Measurements from ENCODE around the gene UBR3.
"Not testable (repeated sequence)": the region's sequence is repeated elsewhere in the genome, so short reads cannot be mapped to it uniquely, and the experiment has no call there.

The UBR3 gene

DNA sequence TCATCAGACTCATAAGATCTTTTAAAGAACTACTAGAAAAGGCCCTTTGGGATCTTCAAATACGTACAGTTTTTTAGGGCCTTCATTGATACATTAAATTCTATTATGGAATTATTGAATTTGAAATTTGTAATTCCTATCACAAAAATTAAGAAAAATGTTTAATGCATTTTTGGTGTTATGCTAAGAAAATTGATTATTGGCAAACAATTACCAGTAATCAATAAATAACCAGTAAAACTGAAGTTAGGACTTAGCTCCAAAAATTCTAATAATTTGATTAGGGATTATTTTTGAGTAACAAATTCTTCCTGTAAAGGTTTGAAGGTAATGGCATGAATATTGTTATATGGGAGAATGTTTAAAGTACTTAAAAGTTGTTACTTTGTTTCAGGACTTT, 119.3 kb downstream of the UBR3 start:
- DNase-seq: no peak

DNA sequence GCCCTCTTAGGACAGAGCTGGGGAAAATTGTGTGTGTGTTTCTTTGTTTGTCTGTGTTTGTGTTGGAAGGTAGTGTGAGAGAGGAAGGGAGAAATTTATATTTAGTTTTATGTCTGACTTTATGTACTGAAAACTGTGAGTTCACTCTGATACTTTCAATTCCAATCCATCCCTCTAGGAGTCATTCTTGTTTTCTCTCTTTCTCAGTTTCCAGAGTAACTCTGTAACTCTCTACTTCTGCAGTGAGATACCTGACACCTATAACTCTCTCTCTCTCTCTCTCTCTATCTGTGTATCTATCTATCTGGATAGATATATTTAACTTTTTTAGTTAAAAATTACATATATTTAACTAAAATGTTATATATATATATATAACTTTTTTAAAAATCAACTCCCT, 128.7 kb downstream of the UBR3 start:
- no peak for DNase-seq

DNA sequence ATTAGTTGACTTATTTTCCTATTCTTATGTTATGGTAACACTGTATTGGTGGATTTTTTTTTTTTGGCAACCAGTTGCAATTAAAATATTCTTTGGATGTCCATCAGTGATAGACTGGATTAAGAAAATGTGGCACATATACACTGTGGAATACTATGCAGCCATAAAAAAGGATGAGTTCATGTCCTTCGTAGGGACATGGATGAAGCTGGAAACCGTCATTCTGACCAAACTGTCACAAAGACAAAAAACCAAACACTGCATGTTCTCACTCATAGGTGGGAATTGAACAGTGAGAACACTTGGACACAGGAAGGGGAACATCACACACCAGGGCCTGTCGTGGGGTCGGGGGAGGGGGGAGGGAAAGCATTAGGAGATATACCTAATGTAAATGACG, 130.0 kb downstream of the UBR3 start:
- DNase-seq: not testable (repeated sequence)

DNA sequence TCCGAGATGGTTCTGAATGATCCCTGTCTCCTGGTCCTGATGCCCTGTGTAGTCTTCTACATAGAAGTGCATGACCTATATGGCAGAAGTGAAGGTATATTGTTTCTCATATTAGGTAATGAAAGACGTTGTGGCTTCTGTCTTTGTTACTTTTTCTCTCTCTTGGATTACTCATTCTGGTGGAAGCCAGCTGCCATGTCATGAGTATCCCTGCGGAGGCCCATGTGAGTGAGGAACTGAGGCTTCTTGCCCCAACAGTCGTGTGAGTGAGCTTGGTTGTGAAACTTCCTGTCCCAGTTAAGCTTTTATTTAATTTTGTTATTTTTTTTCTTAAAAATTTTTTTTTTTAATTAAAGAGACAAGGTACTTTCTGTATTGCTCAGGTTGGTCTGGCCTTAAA, 134.7 kb downstream of the UBR3 start:
- no peak for DNase-seq

DNA sequence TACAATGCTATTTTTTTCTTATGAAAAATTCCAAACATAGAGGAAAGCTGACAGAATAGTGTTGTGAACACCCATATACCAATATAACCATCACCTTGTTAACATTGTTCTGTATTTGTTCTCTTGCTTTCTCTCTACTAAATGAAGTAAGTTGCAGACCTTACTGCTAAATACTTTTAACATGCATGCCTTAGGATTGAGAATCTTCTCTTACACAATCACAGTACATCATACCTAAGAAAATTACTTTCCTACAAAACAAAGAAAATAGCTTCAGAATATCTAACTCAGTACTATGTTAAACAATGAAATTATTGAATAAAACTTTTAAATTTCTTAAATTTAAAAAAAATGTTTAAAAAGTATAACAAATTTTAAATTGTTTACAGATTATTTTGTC, 136.5 kb downstream of the UBR3 start:
- no peak for DNase-seq

DNA sequence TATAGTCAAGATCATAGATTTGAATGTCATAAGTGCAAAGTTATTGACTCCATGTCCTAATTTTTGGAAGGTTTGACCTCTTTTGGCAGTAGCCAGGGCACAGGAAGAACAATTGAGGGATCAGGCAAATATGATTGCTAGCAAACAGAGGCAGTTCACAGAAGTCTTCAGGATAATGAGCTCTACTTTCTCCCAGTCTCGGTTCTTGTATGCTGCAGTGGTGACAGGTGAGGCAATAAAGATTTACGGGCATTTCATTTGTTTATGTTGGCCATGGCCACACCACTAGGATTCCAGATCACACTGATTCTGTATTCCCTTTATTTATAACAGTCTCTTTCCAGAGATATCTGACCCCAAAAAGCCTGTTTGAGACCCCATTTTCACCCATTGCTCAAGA, 137.5 kb downstream of the UBR3 start:
- DNase-seq: no peak

DNA sequence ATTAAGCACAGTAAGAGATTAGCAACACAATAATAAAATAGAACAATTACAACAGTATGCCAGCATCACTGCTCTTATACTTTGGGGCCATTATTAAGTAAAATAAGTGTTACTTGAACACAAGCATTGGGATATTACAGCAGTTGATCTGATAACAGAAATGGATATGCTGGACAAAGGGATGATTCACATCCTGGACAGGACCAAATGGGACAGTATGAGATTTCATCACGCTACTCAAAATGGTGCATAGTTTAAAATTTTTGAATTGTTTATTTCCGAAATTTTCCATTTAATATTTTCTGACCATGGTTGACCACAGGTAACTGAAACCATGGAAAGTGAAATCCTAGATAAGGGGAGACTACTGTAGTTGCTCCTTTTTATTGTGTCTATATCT, 138.2 kb downstream of the UBR3 start:
- DNase-seq: no peak

DNA sequence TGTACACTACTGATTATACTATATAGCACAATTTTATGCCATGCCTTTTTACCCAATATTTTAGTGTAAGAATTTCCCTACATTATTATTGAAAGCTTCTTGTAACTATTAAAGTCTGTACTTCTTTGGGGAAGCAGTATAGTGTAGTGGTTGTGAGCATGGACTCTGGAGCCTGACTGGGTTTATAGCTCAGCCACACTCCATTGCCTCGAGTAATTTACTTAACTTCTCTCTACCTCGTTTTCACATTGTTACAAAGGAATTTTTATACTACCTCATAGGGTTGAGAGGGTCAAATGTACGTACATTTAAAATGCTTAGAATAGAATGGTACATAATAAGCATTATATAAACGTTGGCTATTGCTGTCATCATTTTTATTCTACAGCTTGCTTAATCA, 139.2 kb downstream of the UBR3 start:
- no peak for DNase-seq

DNA sequence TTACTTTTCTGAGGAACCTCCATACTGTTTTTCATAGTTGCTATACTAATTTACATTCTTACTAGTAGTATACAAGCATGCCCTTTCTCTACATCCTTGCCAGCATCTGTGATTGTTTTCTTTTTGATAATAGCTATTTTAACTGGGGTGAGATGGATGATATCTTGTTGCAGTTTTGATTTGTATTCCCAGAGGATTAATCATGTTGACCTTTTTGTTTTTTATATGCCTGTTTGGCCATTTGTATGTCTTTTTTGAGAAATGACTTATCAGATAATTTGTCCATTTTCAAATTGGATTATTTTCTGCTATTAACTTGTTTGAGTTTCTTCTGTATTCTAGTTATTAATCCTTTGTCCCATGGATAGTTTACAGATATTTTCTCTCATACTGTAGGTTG, 141.5 kb downstream of the UBR3 start:
- no peak for DNase-seq

DNA sequence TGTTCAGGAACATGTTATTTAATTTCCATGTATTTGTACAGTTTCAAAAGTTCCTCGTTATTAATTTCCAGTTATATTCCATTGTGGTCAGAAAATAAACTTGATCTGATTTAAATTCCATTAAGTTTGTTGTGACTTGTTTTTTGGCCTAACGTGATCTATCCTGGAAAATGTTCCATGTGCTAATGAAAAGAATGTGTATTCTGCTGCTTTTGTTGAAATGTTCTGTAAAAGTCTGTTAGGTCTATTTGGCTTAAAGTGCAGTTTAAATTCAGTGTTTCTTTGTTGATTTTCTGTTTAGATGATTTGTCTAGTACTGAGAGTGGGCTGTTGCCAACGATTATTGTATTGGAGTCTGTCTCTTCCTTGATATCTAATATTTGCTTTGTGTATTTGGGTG, 148.0 kb downstream of the UBR3 start:
- no peak for DNase-seq

DNA sequence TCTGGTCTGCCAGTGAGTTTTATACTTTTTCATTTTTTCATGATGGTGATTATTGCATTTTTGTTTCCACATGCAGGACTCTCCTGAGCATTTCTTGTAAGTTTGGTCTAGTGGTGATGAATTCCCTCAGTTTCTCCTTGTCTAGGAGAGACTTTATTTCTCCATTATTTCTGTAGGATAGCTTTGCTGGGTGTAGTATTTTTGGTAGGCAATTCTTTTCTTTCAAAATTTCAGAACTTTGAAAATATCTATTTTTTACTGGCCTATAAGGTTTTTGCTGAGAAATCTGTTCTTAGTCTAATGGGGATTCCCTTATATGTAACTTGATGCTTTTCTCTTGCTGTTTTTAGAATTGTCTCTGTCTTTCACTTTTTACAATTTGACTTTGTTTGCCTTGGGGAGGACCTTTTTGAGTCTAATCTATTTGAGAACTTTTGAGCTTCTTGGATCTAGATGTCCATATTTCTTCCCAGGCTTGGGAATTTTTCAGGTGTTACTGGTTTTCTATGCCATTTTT, 149.1 kb downstream of the UBR3 start:
- DNase-seq: no peak

DNA sequence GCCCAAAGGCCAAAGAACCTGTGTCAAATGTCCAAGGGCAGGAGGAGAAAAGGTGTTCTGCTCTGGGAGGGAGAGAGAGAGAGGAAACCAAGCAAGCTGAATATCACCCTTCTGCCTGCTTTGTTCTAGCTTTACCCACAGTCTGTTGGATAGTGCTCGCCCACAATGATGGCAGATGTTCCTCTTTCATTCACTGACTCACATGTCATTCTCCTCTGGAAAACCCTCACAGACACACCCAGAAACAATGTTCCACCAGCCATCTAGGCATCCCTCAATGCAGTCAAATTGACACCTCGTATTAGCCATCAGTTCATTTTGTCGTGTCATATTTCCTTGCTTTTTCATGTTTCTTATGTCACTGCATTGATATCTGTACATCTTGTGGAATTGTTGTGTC, 150.3 kb downstream of the UBR3 start:
- no peak for DNase-seq

DNA sequence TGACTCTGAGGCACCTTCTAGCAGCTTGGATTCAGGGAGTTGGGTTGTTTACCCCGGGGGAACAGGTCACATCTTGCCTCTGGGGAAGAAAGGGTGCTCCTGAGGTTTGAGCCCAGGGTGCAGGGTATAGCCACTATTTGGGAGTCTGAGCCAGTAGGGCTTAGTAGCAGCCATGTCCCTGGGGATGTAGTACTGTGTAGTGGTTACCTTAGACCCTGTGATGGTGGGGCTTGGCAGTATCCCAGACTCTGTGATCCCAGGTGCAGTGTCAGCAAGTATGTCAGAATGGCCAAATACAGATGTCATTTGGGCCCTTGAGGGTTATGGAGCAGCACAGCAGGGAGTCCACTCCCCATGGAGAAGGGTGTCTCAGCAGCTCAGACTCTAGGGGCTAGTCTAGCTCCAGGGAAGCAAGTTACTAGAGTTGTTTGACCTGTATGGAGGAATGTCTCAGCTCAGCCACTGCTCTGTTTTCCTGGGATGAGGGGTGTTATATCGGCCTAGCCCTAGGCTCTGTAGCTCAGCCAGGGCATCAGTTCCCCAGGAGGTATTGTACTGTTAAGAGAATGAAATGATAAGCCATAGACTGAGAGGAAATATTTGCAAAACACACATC, 151.3 kb downstream of the UBR3 start:
- no peak for DNase-seq

DNA sequence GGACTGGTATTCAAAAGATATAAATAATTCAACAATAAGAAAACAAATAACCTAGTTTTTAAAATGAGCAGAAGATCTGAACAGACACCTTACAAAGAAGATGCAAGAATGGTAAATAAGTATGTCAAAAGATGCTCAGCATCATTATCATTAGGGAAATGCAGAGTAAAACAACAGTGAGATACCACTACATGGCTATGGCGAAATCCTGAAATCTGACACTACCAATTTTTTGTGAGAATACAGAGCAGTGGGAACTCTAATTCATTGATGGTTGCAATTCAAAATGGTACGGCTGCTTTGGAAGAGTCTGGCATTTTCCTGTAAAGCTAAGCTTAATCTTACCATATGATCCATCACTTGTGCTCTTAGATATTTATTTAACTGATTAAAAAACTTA, 151.8 kb downstream of the UBR3 start:
- DNase-seq: no peak

DNA sequence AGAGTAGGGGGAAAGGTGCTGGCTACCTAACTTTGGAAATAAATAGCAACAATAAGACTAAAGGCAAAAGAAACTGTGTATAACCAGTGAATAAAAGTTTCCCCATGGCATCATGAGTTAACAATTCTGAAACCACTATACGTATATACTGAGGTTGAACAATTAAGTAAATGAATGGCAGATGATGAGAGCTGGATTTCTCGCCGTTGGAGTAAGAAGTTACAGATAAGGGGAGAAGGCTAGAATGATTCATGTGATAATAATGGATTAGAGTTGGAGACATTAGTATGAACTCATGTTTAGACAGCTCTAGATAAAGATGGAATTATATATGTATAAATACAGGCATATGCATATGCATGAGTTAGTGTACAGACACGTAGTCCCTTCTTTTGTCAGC, 152.7 kb downstream of the UBR3 start:
- DNase-seq: no peak

DNA sequence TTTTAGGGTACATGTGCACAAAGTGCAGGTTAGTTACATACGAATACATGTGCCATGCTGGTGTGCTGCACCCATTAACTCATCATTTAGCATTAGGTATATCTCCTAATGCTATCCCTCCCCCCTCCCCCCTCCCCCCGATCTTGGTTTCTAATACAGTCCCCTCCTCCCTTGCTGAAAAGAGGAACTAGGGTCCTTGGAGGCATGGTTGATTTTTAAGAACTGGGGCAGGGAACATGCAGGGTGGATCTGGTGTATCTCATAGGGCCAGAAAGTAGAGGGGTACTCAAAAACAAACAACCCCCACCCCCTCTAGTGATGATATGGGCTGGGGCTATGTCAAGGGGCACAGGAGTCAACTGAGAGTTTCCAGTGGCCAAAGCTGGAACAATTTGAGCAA, 153.4 kb downstream of the UBR3 start:
- no peak for DNase-seq

DNA sequence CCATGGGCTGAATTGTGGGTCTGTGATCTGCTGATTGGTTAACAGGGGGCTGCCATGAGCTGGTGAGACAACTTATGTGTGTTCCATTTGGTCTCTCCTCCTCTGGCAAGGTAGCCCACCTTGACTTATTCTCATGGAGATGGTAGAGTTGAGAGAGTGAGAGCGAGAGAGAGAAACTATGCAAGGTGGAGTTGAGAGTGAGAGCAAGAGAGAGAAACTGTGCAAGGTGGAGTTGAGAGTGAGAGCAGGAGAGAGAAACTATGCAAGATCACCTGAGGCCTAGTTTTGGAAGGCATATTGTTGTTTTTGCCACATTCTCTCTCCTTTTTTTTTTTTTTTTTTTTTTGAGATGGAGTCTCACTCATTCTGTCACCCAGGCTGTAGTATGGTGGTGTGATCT, 155.7 kb downstream of the UBR3 start:
- no peak for DNase-seq

DNA sequence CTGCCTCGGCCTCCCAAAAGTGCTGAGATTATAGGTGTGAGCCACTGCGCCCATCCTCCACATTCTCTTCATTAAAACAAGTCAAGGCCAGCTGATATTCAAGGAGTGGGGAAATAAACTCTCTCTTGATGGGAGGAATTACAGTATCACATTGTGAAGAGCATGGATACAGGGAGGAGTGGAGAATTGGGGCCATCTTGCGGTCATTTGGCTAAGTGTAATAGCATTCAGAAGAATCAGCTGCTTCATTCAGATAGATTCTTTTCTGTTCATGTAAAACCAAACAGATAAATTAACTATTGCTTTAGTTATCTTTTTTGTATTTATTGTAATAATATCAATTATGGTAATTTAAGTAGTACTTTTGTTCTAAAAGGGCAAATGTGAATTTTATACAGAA, 156.3 kb downstream of the UBR3 start:
- DNase-seq: no peak

DNA sequence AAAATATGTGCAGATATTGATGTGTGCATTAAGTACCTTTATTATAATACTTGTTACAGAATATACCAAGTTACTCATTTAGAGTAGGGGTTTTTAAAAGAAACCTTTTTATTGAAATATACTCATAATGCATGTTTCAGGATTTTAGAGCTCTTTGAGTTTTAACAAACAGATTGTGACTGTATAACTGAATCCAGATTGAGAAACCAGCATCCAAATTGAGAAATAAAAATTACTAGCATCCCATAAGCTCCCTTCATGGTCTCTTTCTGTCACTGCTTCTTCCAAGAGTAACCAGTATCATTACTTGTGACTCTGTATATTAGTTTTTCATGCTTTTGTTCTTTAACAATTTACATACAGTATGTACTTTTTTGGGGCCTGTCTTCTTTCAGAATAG, 156.9 kb downstream of the UBR3 start:
- no peak for DNase-seq

DNA sequence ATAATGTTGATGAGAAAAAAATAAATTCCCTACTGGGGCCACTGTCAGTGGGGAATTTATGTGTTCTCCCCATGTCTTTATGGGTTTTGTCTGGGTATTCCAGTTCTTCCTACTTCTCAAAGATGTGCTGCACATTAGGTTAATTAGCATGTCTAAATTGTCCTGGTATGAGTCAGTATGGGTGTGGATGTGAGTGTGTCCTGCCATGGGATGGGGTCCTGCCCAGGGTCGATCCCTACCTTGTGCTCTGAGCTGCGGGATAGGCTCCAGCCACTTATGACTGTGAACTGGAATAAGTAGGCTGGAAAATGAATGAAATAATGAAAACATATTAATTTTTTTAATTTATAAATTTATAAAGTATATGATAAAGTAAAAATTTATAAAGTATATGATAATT, 167.5 kb downstream of the UBR3 start:
- DNase-seq: no peak

DNA sequence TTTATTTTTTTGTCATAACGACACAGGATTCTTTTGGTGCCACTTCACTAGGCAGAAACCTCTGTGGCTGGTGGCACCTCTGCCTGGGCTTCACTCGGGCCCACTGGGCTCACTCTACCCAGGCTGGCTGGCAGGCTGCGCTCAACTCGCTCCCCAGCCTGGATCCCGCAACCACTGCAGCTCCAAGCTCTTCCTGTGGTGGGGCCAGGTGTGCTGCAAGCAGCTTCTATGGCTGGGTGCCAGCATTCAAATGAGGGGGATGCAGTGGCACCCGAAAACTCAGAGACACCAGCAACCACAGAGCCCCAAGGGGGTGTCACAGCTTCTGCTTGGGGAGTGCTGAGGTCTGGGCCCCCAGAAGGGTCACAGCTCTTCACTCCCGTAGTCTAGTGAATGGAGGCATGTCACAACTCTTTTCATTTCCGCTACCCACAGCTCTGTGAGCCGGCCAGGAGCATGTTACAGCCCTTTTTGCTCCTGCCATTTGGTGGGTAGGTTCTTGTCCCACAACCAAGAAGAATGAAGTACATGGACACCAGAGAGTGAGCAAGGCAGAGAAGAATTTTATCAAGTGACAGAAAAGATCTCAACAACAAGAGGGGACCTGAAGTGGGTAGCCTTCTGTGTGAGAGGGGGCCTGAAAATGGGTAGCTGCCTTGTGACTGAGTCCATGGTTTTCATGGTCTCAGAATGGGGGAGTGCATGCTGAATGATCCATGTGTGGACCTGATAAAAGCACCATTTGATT, 170.1 kb downstream of the UBR3 start:
- DNase-seq: no peak

DNA sequence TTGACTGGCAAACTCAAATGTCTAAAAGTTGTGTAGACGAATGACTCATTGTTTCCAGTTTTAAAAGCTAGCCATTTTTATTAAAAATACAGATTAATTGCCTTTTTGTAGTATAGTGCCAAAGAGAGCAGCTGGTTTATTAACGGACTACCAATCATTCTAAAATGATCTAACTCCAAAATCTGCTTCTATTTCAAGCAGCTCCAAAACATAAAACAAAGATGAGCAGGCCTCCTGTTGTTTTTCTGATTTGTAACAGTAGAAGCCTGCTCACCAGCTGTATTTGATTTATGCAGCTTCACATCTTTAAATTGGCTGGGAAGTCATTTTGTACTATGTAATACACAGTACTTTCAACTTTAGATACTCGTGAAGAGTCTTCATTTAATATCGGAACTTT, 171.8 kb downstream of the UBR3 start:
- DNase-seq: no peak

DNA sequence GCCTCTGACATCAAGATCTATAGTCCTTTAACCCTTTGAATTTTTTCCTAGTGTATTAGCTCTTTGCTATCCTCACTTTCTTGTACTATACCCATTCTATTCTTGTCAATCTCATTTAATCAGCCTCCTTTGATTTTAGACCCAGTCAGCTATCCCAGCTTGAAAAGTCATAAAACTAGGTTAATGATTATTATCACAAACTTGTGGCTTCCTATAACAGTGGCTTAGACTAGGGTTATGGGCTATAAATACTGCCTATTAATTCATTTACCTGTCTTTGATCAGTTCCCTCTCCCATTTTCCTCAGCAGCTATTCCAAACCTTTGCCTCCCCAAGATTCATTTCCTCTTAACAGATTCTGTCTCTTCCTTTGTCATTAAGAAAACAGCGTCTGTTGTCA, 174.8 kb downstream of the UBR3 start:
- DNase-seq: no peak

DNA sequence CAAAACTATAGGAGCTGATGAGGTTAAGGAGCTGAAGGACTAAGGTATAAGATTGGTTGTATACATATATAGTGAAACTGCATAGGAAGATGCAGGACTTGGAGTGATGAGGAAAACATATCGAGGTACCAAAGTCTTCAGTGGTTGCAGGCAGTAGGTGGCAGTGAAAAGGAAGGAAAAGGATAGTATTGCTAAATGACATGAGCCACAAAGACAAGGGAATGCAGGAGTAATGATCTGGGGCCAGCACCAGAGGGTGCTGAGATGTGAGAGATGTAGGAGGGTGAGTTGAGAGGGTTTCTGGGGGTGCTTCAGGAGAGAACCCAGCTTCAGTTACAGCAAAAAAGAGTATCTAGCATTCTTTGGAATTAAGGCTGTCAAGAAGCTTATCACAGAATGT, 178.4 kb downstream of the UBR3 start:
- no peak for DNase-seq

Measured in NCI-H2081 treated with DMSO at 0.1 percent for 48 hours (cell line).